MM.1S (cell line): ENCODE results near the gene SEMA3E.

Experiments
- EZH2 ChIP-seq: fragments of 300-600 bp; sonication (generic); optimal IDR thresholded peaks from 2 replicates; pipeline ENCODE3; 2017; ENCODE audit warnings: low read depth, mild to moderate bottlenecking, antibody characterized with exemption, low read length, mixed read lengths
- TF ChIP-seq, protein P1 (sequence below): fragments of 300-600 bp; sonication (generic); IDR thresholded peaks from 2 replicates; pipeline ENCODE4 v1.5.1; 2016; ENCODE audit warnings: antibody characterized with exemption, low read length, mixed read lengths

DNA sequence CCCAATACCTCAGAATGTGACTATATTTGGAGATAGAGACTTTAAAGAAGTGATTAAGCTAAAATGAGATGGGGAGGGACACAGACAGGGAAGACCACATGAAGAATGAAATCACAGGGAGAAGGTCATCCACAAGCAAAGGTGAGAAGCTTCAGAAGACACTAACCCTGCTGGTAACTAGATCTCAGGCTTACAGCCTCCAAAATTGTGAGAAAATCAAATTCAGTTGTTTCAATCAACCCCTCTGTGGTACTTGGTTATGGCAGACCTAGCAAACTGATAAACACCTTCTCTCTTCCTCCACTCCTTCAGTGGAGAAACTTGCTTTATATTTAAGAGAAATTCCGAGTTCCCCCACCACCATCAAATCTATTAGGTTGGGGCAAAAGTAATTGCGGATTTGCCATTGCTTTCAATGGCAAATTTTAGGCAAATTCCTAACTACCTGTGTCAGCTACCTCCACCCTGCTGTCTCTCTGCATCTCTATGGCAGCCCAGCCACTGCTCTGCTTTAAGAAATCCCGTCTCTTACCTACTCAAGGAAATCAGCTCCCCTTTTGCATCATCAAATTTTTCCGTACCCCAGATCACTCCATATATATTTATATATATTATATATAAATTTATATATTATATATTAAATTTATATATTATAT, 38.2 kb downstream of the SEMA3E start:
- TF ChIP-seq, protein P1, sequence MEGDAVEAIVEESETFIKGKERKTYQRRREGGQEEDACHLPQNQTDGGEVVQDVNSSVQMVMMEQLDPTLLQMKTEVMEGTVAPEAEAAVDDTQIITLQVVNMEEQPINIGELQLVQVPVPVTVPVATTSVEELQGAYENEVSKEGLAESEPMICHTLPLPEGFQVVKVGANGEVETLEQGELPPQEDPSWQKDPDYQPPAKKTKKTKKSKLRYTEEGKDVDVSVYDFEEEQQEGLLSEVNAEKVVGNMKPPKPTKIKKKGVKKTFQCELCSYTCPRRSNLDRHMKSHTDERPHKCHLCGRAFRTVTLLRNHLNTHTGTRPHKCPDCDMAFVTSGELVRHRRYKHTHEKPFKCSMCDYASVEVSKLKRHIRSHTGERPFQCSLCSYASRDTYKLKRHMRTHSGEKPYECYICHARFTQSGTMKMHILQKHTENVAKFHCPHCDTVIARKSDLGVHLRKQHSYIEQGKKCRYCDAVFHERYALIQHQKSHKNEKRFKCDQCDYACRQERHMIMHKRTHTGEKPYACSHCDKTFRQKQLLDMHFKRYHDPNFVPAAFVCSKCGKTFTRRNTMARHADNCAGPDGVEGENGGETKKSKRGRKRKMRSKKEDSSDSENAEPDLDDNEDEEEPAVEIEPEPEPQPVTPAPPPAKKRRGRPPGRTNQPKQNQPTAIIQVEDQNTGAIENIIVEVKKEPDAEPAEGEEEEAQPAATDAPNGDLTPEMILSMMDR = no peak
- TF ChIP-seq EZH2 = no peak
